H1 (cell line): Measurements from ENCODE around the gene ELL. TPM values are rescaled to one million over a fixed set of nuclear protein-coding genes. Genes with fewer than 3 reads are reported as not detected.
A peak's percentile ranks its signal among the peaks of the same experiment; 100 is the strongest.

ENCODE experiments used
- CREB1 ChIP-seq: IDR thresholded peaks from 2 replicates; pipeline ENCODE4 v1.6.1; 2012; ENCODE audit warnings: inconsistent platforms
- CTBP2 ChIP-seq: IDR thresholded peaks from 2 replicates; pipeline ENCODE4 v1.7.0; 2011; ENCODE audit warnings: borderline replicate concordance, mild to moderate bottlenecking, moderate library complexity, mixed read lengths, low read length; ENCODE audit not compliant: insufficient read depth, insufficient read length
- EZH2 ChIP-seq: fragments of 200-600 bp; sonication (generic); IDR thresholded peaks from 2 replicates; pipeline ENCODE4 v1.7.1; 2012; ENCODE audit warnings: low read depth, mild to moderate bottlenecking, moderate library complexity, low read length, inconsistent platforms; ENCODE audit not compliant: severe bottlenecking
- GABPA ChIP-seq: IDR thresholded peaks from 2 replicates; pipeline ENCODE4 v1.6.1; 2011; ENCODE audit warnings: mild to moderate bottlenecking, low read length, moderate library complexity, borderline replicate concordance; ENCODE audit not compliant: insufficient read depth
- KDM1A ChIP-seq: fragments of 200-600, 300-600 bp; sonication (generic); IDR thresholded peaks from 2 replicates; pipeline ENCODE4 v1.7.1; 2016; ENCODE audit warnings: mild to moderate bottlenecking, low read length, borderline replicate concordance
- KDM4A ChIP-seq: IDR thresholded peaks from one replicate; pipeline ENCODE4 v1.7.1; 2012; ENCODE audit warnings: low read depth, mild to moderate bottlenecking, moderate library complexity, low read length, inconsistent platforms; ENCODE audit not compliant: severe bottlenecking
- MAFK ChIP-seq: IDR thresholded peaks from 2 replicates; pipeline ENCODE4 v1.6.1; 2012; ENCODE audit warnings: low read depth, mild to moderate bottlenecking, improper control_type of control experiment, low read length
- RAD21 ChIP-seq, 2 experiments: IDR thresholded peaks in 1 of 2; conservative IDR thresholded peaks in 1 of 2; 2 replicates each; pipeline ENCODE4 v1.6.1; 2011; ENCODE audit warnings: low read depth in 2 of 2, low read length in 2 of 2, improper control_type of control experiment in 1 of 2, inconsistent platforms in 1 of 2, mild to moderate bottlenecking in 1 of 2, moderate library complexity in 1 of 2
- RNF2 ChIP-seq: fragments of 200-900, 300-1000 bp; sonication (generic); IDR thresholded peaks from 2 replicates; pipeline ENCODE4 v1.7.1; 2016; ENCODE audit warnings: borderline replicate concordance, low read depth, mild to moderate bottlenecking, antibody characterized with exemption, low read length; ENCODE audit not compliant: poor library complexity, severe bottlenecking; ENCODE audit errors: missing control alignments
- RXRA ChIP-seq: IDR thresholded peaks from 2 replicates; pipeline ENCODE4 v1.6.1; 2011; ENCODE audit warnings: low read depth, mild to moderate bottlenecking, low read length, moderate library complexity; ENCODE audit not compliant: insufficient read depth
- polyA plus RNA-seq, 7 experiments: library from polyadenylated mRNA; depleted of rRNA in 3 of 7; stranded (reverse) in 5 of 7; unstranded in 2 of 7; fragments of >200 nt in 5 of 7; fragments of 200-250 nt in 2 of 7; gene quantifications; 1 replicate in 5 of 7; 2 replicates in 1 of 7; 4 replicates in 1 of 7; pipeline versions ENCODE4 v1.2.1 to v1.2.3, GENCODE V29; 2011 to 2013; ENCODE audit warnings: missing spikeins in 2 of 7, mixed read lengths in 2 of 7
- total RNA-seq: library from RNA; stranded (reverse); fragmentation: NEBNext Ultra II Directional; extraction: Animal tissue kit (Norgen Biotek cat#: 25700); gene quantifications from 2 replicates; pipeline ENCODE4 v1.2.1, GENCODE V29; 2021

The ELL gene
- total and polyA plus RNA-seq, 2 of the 8 experiments (the other 6 are each of a cell fraction or from before 2014, with no cell fraction given): 5.2 to 10.5 TPM

DNA sequence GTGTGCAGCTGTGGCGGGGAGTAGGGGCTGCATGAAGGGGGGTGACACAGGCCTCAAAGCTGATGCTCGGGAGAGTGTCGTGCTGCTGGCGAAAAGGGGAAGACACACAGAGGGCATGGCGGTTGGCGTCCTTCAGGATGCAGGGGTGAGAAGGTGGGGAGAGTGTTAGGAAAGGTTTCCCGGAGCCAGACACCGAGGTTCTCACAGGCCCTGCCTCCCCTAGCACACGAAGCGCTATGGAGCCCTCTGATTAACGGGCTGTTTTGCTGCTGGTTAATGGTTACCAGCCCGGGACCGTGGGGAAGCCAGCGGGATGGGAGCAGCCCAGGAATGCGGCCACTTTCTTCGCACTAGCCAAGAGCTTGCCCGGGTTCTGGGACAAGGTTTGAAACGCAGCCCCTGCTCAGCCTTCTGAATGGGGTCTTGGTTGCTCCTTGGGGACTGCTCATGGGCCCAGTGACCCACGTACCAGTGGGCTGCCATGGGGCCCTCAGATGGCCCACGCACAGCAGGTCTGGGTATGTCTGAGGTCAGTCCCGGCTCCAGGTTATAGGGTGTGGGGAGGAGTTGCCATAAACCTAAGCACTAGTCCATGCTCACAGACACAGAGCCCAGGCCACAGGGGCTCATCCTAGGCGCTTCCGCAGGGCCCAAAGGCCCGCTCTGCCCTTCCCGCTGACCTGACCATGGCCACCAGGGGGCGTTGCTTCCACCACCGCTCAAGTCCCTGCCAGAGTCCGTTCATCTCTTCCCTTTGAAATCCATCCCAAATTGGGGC lies 52.6 kb downstream of the ELL start (continued):
- TF ChIP-seq RNF2: no peak
- no peak for TF ChIP-seq EZH2
- TF ChIP-seq RXRA: no peak
- no peak for TF ChIP-seq KDM4A
- 0 out of 2 replicates have a peak, but pooled peaks have one; percentile 22 for TF ChIP-seq CREB1
- TF ChIP-seq RAD21 (IDR thresholded peaks at IDR 0.05 in 1 of 2, conservative IDR thresholded peaks at IDR 0.05 in 1 of 2; ENCODE audit: low read depth in 2 of 2, low read length in 2 of 2): peak; percentile 49 to 60
- TF ChIP-seq KDM1A: no peak
- peak; percentile 82; the same call in 1 of the 2 replicates for TF ChIP-seq GABPA
- TF ChIP-seq MAFK: no peak
- TF ChIP-seq CTBP2: no peak
